Measurements from ENCODE around the gene NUBP1.

The NUBP1 gene

DNA sequence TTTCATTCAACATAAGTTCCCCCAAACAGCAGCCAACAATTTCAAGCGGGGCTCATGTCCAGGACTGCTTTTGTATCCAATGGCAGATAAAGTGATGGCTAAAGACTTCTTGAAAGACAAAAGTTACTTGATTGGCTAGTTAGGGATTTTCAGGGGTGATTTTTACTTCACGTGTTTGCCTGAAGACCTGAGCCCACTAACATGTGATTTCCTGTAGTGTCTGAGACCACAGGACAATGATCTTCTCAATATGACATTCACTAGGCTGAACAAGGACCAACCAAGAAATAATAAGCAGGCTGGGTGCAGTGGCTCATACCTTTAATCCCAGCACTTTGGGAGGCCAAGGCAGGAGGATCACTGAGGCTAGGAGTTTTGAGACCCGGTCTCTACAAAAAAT is 64.6 kb downstream of the NUBP1 start:
- no peak overlapping the region for H3K4me2 ChIP-seq (ENCODE audit: insufficient read depth, low read length, poor library complexity, severe bottlenecking)
- DNase-seq (ENCODE audit: low spot score) = no peak
- H3K27ac ChIP-seq (replicated peaks; ENCODE audit: low read length) = no peak overlapping the region
- no peak overlapping the region for H2AK5ac ChIP-seq (ENCODE audit: low read depth, low read length)
- no peak overlapping the region for H2AFZ ChIP-seq (ENCODE audit: low read length)
- no peak overlapping the region for H2BK5ac ChIP-seq (ENCODE audit: low read length)
- no peaks in the 10 kb centered on the region for H3K4me1 ChIP-seq (ENCODE audit: control insufficient read depth in 2 of 2, insufficient read depth in 1 of 2, low read depth in 1 of 2, low read length in 2 of 2)
- no peak overlapping the region for H3K4me3 ChIP-seq (ENCODE audit: low read length in 2 of 2)
- H2BK15ac ChIP-seq (ENCODE audit: low read length) = no peak overlapping the region
- no peaks in the 10 kb centered on the region for H3K27me3 ChIP-seq (ENCODE audit: control insufficient read depth in 3 of 3, insufficient read depth in 3 of 3, low read depth in 1 of 3, low read length in 3 of 3)
- H3K9ac ChIP-seq (ENCODE audit: low read depth, low read length, poor library complexity) = no peak overlapping the region
- no peak overlapping the region for H3K18ac ChIP-seq (ENCODE audit: low read length)
- no peak overlapping the region for H4K91ac ChIP-seq (ENCODE audit: low read depth, low read length, poor library complexity)
- H2BK120ac ChIP-seq (ENCODE audit: low read depth, low read length) = no peak overlapping the region
- no peak overlapping the region for H3K14ac ChIP-seq (ENCODE audit: low read length)
- no peaks in the 10 kb centered on the region for H3K79me1 ChIP-seq (ENCODE audit: low read depth, low read length)
- no peak overlapping the region for H3K4ac ChIP-seq (ENCODE audit: low read length)
- H4K8ac ChIP-seq (ENCODE audit: low read depth, low read length) = no peak overlapping the region
- H3K9me3 ChIP-seq (replicated peaks in 1 of 2; ENCODE audit: control insufficient read depth in 2 of 2, insufficient read depth in 1 of 2, low read depth in 1 of 2, low read length in 2 of 2) = peaks cover 0 to 3% of the 10 kb centered on the region in 2 donors
- no peak overlapping the region for H3K23ac ChIP-seq (ENCODE audit: low read depth, low read length, poor library complexity)
- no peaks in the 10 kb centered on the region for H3K36me3 ChIP-seq (replicated peaks in 1 of 2; ENCODE audit: control insufficient read depth in 2 of 2, insufficient read depth in 2 of 2, low read length in 2 of 2)
- WGBS, 2 donors (ENCODE audit: extremely low coverage in 2 of 2, insufficient read length in 2 of 2, insufficient replicate concordance in 1 of 2) = no CpG with 5 or more reads among the region's 3 CpGs
- H2BK12ac ChIP-seq (ENCODE audit: low read length) = no peak overlapping the region

GRCh38 chr16:10808850-10809249 is 65.2 kb downstream of the NUBP1 start:
- H3K9me3 ChIP-seq (replicated peaks in 1 of 2; ENCODE audit: control insufficient read depth in 2 of 2, insufficient read depth in 1 of 2, low read depth in 1 of 2, low read length in 2 of 2) = peaks cover 0 to 3% of the 10 kb centered on the region in 2 donors
- H2BK12ac ChIP-seq (ENCODE audit: low read length) = no peak overlapping the region
- H3K4me1 ChIP-seq (ENCODE audit: control insufficient read depth in 2 of 2, insufficient read depth in 1 of 2, low read depth in 1 of 2, low read length in 2 of 2) = no peaks in the 10 kb centered on the region
- no peak overlapping the region for H3K18ac ChIP-seq (ENCODE audit: low read length)
- no peak overlapping the region for H4K91ac ChIP-seq (ENCODE audit: low read depth, low read length, poor library complexity)
- no peak overlapping the region for H3K27ac ChIP-seq (replicated peaks; ENCODE audit: low read length)
- no peak overlapping the region for H2AFZ ChIP-seq (ENCODE audit: low read length)
- no peak for DNase-seq (ENCODE audit: low spot score)
- H2BK15ac ChIP-seq (ENCODE audit: low read length) = no peak overlapping the region
- H3K14ac ChIP-seq (ENCODE audit: low read length) = no peak overlapping the region
- no CpG with 5 or more reads among the region's 3 CpGs for WGBS, 2 donors (ENCODE audit: extremely low coverage in 2 of 2, insufficient read length in 2 of 2, insufficient replicate concordance in 1 of 2)
- H3K9ac ChIP-seq (ENCODE audit: low read depth, low read length, poor library complexity) = no peak overlapping the region
- no peak overlapping the region for H4K8ac ChIP-seq (ENCODE audit: low read depth, low read length)
- H3K4me2 ChIP-seq (ENCODE audit: insufficient read depth, low read length, poor library complexity, severe bottlenecking) = no peak overlapping the region
- no peak overlapping the region for H3K23ac ChIP-seq (ENCODE audit: low read depth, low read length, poor library complexity)
- no peak overlapping the region for H2AK5ac ChIP-seq (ENCODE audit: low read depth, low read length)
- H3K4ac ChIP-seq (ENCODE audit: low read length) = no peak overlapping the region
- H3K79me1 ChIP-seq (ENCODE audit: low read depth, low read length) = no peaks in the 10 kb centered on the region
- H3K27me3 ChIP-seq (ENCODE audit: control insufficient read depth in 3 of 3, insufficient read depth in 3 of 3, low read depth in 1 of 3, low read length in 3 of 3) = no peaks in the 10 kb centered on the region
- no peak overlapping the region for H2BK5ac ChIP-seq (ENCODE audit: low read length)
- H2BK120ac ChIP-seq (ENCODE audit: low read depth, low read length) = no peak overlapping the region
- H3K4me3 ChIP-seq (ENCODE audit: low read length in 2 of 2) = no peak overlapping the region
- H3K36me3 ChIP-seq (replicated peaks in 1 of 2; ENCODE audit: control insufficient read depth in 2 of 2, insufficient read depth in 2 of 2, low read length in 2 of 2) = no peaks in the 10 kb centered on the region

- H3K4me2 ChIP-seq (ENCODE audit: insufficient read depth, low read length, poor library complexity, severe bottlenecking) = no peak overlapping the region
- WGBS, 2 donors (ENCODE audit: extremely low coverage in 2 of 2, insufficient read length in 2 of 2, insufficient replicate concordance in 1 of 2) = no CpG with 5 or more reads among the region's 3 CpGs
- H2AFZ ChIP-seq (ENCODE audit: low read length) = no peak overlapping the region
- no peak overlapping the region for H3K14ac ChIP-seq (ENCODE audit: low read length)
- H3K4ac ChIP-seq (ENCODE audit: low read length) = no peak overlapping the region
- no peak overlapping the region for H2BK5ac ChIP-seq (ENCODE audit: low read length)
- no peak for DNase-seq (ENCODE audit: low spot score)
- H4K8ac ChIP-seq (ENCODE audit: low read depth, low read length) = no peak overlapping the region
- no peak overlapping the region for H3K27ac ChIP-seq (replicated peaks; ENCODE audit: low read length)
- H3K23ac ChIP-seq (ENCODE audit: low read depth, low read length, poor library complexity) = no peak overlapping the region
- no peak overlapping the region for H2BK120ac ChIP-seq (ENCODE audit: low read depth, low read length)
- no peak overlapping the region for H4K91ac ChIP-seq (ENCODE audit: low read depth, low read length, poor library complexity)
- H3K4me1 ChIP-seq (ENCODE audit: control insufficient read depth in 2 of 2, insufficient read depth in 1 of 2, low read depth in 1 of 2, low read length in 2 of 2) = no peaks in the 10 kb centered on the region
- H2BK12ac ChIP-seq (ENCODE audit: low read length) = no peak overlapping the region
- H3K36me3 ChIP-seq (replicated peaks in 1 of 2; ENCODE audit: control insufficient read depth in 2 of 2, insufficient read depth in 2 of 2, low read length in 2 of 2) = no peaks in the 10 kb centered on the region
- H2AK5ac ChIP-seq (ENCODE audit: low read depth, low read length) = no peak overlapping the region
- peaks cover 1% of the 10 kb centered on the region for H3K79me1 ChIP-seq (ENCODE audit: low read depth, low read length)
- H3K9ac ChIP-seq (ENCODE audit: low read depth, low read length, poor library complexity) = no peak overlapping the region
- peaks cover 0 to 3% of the 10 kb centered on the region in 2 donors for H3K9me3 ChIP-seq (replicated peaks in 1 of 2; ENCODE audit: control insufficient read depth in 2 of 2, insufficient read depth in 1 of 2, low read depth in 1 of 2, low read length in 2 of 2)
- H3K18ac ChIP-seq (ENCODE audit: low read length) = no peak overlapping the region
- H3K4me3 ChIP-seq (ENCODE audit: low read length in 2 of 2) = no peak overlapping the region
- H3K27me3 ChIP-seq (ENCODE audit: control insufficient read depth in 3 of 3, insufficient read depth in 3 of 3, low read depth in 1 of 3, low read length in 3 of 3) = no peaks in the 10 kb centered on the region
- H2BK15ac ChIP-seq (ENCODE audit: low read length) = no peak overlapping the region
Measured at GRCh38 chr16:10809706-10810105, 66.1 kb downstream of the NUBP1 start.

DNA sequence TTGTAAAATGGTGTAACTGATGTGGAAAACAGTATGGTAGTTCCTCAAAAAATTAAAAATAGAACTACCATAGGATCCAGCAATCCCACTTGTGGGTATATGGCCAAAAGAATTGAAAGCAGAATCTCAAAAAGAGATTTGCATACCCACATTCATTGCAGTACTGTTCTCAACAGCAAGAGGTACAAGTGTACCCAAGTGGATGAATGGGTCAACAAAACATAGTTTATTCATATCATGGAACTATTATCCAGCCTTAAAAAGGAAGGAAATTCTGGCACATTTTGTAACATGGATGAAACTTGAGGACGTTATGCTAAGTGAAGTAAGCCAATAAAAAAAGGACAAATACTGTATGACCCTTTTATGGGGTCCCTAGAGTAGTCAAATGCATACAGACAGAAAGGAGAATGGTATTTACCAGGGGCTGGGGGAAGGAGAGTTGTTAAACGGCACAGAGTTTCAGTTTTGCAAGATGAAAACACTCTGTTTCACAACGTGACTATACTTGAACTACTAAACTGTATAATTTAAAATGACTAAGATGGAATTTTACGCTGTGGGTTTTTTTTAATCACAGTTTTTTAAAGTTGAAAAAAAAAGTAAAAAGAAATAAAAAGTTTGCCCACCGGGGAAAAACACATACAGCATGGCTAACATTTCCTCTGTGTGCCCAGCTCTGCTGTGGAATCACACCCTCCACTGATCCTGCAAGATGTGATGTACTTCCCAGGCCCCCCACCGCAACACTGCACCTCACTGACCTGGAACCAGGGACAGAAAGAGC is 68.9 kb downstream of the NUBP1 start:
- H3K36me3 ChIP-seq (replicated peaks in 1 of 2; ENCODE audit: control insufficient read depth in 2 of 2, insufficient read depth in 2 of 2, low read length in 2 of 2) = no peaks in the 10 kb centered on the region
- H3K27me3 ChIP-seq (ENCODE audit: control insufficient read depth in 3 of 3, insufficient read depth in 3 of 3, low read depth in 1 of 3, low read length in 3 of 3) = peaks cover 0 to 11% (median 0%) of the 10 kb centered on the region in 3 experiments
- H2BK5ac ChIP-seq (ENCODE audit: low read length) = no peak overlapping the region
- no peak overlapping the region for H3K23ac ChIP-seq (ENCODE audit: low read depth, low read length, poor library complexity)
- no peak overlapping the region for H4K8ac ChIP-seq (ENCODE audit: low read depth, low read length)
- no peak overlapping the region for H3K14ac ChIP-seq (ENCODE audit: low read length)
- no peak overlapping the region for H3K4ac ChIP-seq (ENCODE audit: low read length)
- H2BK15ac ChIP-seq (ENCODE audit: low read length) = no peak overlapping the region
- H3K4me2 ChIP-seq (ENCODE audit: insufficient read depth, low read length, poor library complexity, severe bottlenecking) = no peak overlapping the region
- no peak overlapping the region for H2BK120ac ChIP-seq (ENCODE audit: low read depth, low read length)
- H3K4me3 ChIP-seq (ENCODE audit: low read length in 2 of 2) = no peak overlapping the region
- H2AFZ ChIP-seq (ENCODE audit: low read length) = no peak overlapping the region
- no peak overlapping the region for H2AK5ac ChIP-seq (ENCODE audit: low read depth, low read length)
- no peak for DNase-seq (ENCODE audit: low spot score)
- H3K79me1 ChIP-seq (ENCODE audit: low read depth, low read length) = peaks cover 1% of the 10 kb centered on the region
- H3K9ac ChIP-seq (ENCODE audit: low read depth, low read length, poor library complexity) = no peak overlapping the region
- no peak overlapping the region for H3K27ac ChIP-seq (replicated peaks; ENCODE audit: low read length)
- H3K18ac ChIP-seq (ENCODE audit: low read length) = no peak overlapping the region
- no CpG with 5 or more reads among the region's 6 CpGs for WGBS, 2 donors (ENCODE audit: extremely low coverage in 2 of 2, insufficient read length in 2 of 2, insufficient replicate concordance in 1 of 2)
- H4K91ac ChIP-seq (ENCODE audit: low read depth, low read length, poor library complexity) = no peak overlapping the region
- H2BK12ac ChIP-seq (ENCODE audit: low read length) = no peak overlapping the region
- H3K4me1 ChIP-seq (ENCODE audit: control insufficient read depth in 2 of 2, insufficient read depth in 1 of 2, low read depth in 1 of 2, low read length in 2 of 2) = no peaks in the 10 kb centered on the region
- peaks cover 0 to 5% of the 10 kb centered on the region in 2 donors for H3K9me3 ChIP-seq (replicated peaks in 1 of 2; ENCODE audit: control insufficient read depth in 2 of 2, insufficient read depth in 1 of 2, low read depth in 1 of 2, low read length in 2 of 2)
